GM20000 (cell line): ENCODE measurements around the gene ASH1L.
"Not testable (repeated sequence)": the region's sequence is repeated elsewhere in the genome, so short reads cannot be mapped to it uniquely, and the experiment has no call there.

Experiments
- DNase-seq: peaks from one replicate; pipeline ENCODE4 v3.0.0; 2012; ENCODE audit warnings: low spot score
- CTCF ChIP-seq: IDR thresholded peaks from 2 replicates; pipeline ENCODE4 v1.5.1; 2012; ENCODE audit warnings: mild to moderate bottlenecking, control low read depth; ENCODE audit errors: extremely low read depth, missing control alignments

Gene ASH1L

GRCh38 chr1:155596864-155597263 is 34.3 kb upstream of the ASH1L start:
- no peak for DNase-seq
- no peak for TF ChIP-seq CTCF

- not testable (repeated sequence) for DNase-seq
Observed at GRCh38 chr1:155595877-155596474, 33.4 kb upstream of the ASH1L start.

DNA sequence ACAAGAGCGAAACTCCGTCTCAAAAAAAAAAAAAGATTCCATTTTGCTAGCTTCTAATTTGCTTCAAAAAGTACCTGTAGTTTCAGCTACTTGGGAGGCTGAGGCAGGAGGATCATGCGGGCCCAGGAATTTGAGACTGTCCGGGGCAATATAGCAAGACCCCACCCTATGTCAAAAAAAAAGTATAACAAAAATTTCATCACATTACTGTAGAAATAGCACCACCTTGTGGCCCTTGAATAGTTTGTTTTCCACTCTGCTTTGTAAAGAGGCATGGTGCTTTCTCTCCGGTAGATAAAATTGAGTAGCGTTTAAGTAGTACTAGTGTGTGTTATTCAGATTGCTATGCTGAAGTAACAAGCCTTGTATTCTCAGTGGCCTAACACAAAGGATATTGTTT is 29.2 kb upstream of the ASH1L start:
- peak; percentile 35 for DNase-seq
- TF ChIP-seq CTCF: peak; percentile 45

- not testable (repeated sequence) for DNase-seq
Observed at GRCh38 chr1:155590516-155591247, 28.1 kb upstream of the ASH1L start.

DNA sequence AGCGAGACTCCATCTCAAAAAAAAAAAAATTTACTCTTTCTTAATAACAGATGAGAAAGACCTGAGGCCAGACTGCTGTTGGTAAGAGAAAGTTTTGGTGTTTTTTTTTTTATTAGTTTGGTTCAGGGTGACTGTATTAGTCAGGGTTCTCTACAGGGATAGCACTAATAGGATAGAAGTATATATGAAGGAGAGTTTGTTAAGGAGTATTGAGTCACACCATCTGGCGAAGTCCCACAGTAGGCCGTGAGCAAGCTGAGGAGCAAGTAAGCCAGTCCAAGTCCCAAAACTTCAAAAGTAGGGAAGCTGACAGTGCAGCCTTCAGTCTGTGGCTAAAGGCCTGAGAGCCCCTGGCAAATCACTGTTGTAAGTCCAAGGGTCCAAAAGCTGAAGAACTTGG is 26.7 kb upstream of the ASH1L start:
- DNase-seq: not testable (repeated sequence)

GRCh38 chr1:155583846-155584245 is 21.2 kb upstream of the ASH1L start:
- not testable (repeated sequence) for DNase-seq

- DNase-seq: not testable (repeated sequence)
Observed at GRCh38 chr1:155575608-155576007, 13.0 kb upstream of the ASH1L start.

DNA sequence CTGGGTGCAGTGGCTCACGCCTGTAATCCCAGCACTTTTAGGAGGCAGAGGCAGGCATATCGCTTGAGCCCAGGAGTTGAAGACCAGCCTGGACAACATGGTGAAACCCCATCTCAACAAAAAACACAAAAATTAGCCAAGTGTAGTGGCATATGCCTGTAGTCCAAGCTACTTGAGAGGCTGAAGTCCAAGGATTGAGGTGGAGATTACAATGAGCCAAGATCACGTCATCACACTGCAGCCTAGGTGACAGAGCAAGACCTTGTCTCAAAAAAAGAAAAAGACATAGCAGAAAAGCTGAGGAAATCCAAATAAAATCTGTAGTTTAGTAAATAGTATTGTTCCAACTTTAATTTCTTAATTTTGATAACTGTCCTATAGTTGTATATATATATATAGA is 11.5 kb upstream of the ASH1L start:
- no peak for TF ChIP-seq CTCF
- no peak for DNase-seq

DNA sequence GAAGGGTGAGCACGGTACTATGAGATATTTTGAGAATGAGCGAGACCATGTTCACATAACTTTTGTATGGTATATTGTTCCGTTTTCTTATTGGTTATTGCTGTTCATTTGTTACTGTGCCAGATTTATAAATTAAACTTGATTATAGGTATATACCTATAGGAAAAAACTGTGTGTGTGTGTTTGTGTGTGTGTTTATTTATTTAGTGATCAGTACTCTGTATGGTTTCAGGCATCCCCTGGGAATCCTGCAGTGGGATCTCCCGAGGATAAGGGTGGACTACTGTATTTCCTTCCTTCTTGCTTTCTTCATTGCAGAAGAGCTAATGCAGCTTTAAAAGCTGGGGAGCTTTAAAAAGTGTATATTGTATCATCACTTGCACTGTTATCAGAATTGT is 8.0 kb upstream of the ASH1L start:
- no peak for DNase-seq
- no peak for TF ChIP-seq CTCF

DNA sequence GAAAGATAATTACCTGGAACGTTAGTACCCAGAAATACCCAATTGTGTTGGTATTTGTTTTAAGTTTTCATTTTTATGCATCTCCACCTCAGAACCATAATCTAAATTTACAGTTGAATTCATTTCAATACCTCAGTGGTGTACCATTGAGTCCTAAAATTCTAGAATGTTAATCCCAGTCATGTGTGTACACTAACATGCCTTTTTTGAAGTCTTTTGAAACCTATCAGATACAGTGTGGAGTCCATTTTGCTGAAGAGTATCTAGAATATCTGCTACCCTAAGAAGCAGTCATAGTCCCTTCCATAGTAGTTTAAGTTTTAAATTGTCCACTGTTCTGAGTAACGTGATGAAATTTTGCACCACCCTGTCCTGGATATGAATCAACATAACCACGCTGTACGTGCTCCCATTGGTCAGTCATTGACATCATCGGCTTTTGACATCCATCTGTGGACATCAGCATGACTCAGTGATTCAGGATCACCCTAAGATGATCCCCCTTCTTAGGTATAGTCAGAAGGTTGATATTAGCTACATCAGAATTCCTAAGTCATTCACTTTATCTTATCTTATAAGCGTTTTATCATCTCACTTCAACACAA is 7.5 kb upstream of the ASH1L start:
- DNase-seq: no peak
- TF ChIP-seq CTCF: no peak

DNA sequence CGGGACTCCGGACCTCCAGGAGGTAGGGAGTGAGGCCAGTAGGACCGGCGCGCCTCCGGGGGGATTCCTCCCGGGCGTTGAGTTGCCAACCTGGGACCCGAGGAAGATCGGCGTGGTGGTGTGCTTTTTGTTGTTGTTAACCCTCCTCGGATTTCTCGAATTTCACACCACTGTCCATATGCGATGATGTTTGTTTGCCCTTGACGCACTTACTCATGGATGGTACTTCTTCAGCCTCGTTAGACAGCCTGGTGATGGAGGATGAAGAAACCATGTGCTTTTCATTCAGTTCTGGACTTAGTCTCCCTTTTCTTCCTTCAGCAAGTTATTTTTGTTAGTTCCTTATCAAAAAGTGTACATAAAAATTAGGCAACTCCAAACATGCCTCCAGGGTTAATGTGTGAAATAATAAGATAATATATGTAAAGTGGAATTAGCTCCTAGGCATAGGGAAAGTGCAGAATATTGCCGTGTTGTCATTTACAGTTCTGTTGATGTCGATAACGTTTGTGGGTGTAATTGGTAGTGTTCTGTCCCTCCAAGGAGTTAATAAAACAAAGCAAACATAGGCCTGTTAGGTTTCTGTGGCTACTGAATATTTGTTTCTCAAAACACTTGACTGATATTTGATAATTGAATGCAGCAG is 897 bp upstream of the ASH1L start:
- not testable (repeated sequence) for DNase-seq

- not testable (repeated sequence) for DNase-seq
Observed at GRCh38 chr1:155561779-155562580, 623 bp downstream of the ASH1L start.
